Tibial nerve (tissue), 4 donors: Measurements from ENCODE around the gene PROP1. TPM values are rescaled to one million over a fixed set of nuclear protein-coding genes. Genes with fewer than 3 reads are reported as not detected.
"Not testable (repeated sequence)": the region's sequence is repeated elsewhere in the genome, so short reads cannot be mapped to it uniquely, and the experiment has no call there.

ENCODE experiments used
- DNase-seq, 2 donors: peaks; one replicate each; pipeline ENCODE4 v3.0.0-alpha.2; 2019; ENCODE audit warnings: low spot score in 2 of 2
- H3K27ac ChIP-seq, 4 donors: fragments of 200-600 bp; sonication (generic) in 3 of 4; one replicate each; pipeline ENCODE4 v1.5.1; 2017 to 2019; ENCODE audit warnings: mild to moderate bottlenecking in 1 of 4
- H3K27me3 ChIP-seq, 2 donors: fragments of 200-600 bp; sonication (generic) in 1 of 2; one replicate each; pipeline versions ENCODE4 v1.5.1 to v1.6.0; 2017 to 2019
- H3K36me3 ChIP-seq, 3 donors: fragments of 200-600 bp; sonication (generic); one replicate each; pipeline ENCODE4 v1.5.1; 2018 to 2019
- H3K4me1 ChIP-seq, 4 donors: fragments of 200-600 bp; sonication (generic) in 3 of 4; one replicate each; pipeline ENCODE4 v1.5.1; 2017 to 2019
- H3K4me3 ChIP-seq, 4 donors: fragments of 200-600 bp; sonication (generic) in 3 of 4; one replicate each; pipeline ENCODE4 v1.5.1; 2017 to 2019; ENCODE audit warnings: mild to moderate bottlenecking in 1 of 4, moderate library complexity in 1 of 4
- H3K9me3 ChIP-seq, 4 donors: fragments of 200-600 bp; sonication (generic) in 3 of 4; one replicate each; pipeline ENCODE4 v1.5.1; 2017 to 2019
- CTCF ChIP-seq, 5 experiments: fragments of 200-600 bp in 3 of 5; fragments of 450-650 bp in 2 of 5; sonication (generic) in 3 of 5; IDR thresholded peaks; one replicate each; pipeline ENCODE4 v1.5.1; 2016 to 2019; ENCODE audit warnings: antibody characterized with exemption in 5 of 5, mild to moderate bottlenecking in 3 of 5, moderate library complexity in 2 of 5
- EP300 ChIP-seq, 2 donors: sonication (generic); formaldehyde crosslinking; IDR thresholded peaks; one replicate each; pipeline ENCODE4 v1.6.1; 2017; ENCODE audit warnings: antibody characterized with exemption in 2 of 2, mild to moderate bottlenecking in 1 of 2
- POLR2A ChIP-seq, 2 donors: fragments of 450-650 bp; IDR thresholded peaks; one replicate each; pipeline ENCODE4 v1.6.1; 2017; ENCODE audit warnings: antibody characterized with exemption in 2 of 2, mild to moderate bottlenecking in 2 of 2, moderate library complexity in 2 of 2
- WGBS, 2 donors: methylation state at CpG; one replicate each; pipeline ENCODE4 v1.1.5; 2018; 5-methylcytosine and 5-hydroxymethylcytosine counted together
- total RNA-seq, 4 donors: library from RNA; depleted of rRNA; stranded (reverse); fragments of >200 nt; gene quantifications; one replicate each; pipeline ENCODE4 v1.1.0, GENCODE V29; 2016

The PROP1 gene
- total RNA-seq, 4 donors from 2014 or later = not detected

- H3K36me3 ChIP-seq = no peaks in the 10 kb centered on the region
- 35 to 47% methylated on average over 10 of the region's 10 CpGs for WGBS, 2 donors
- TF ChIP-seq EP300 (IDR thresholded peaks at IDR 0.05) = no peak
- no peak for TF ChIP-seq POLR2A (IDR thresholded peaks at IDR 0.05)
- no peak for TF ChIP-seq CTCF (IDR thresholded peaks at IDR 0.05)
- no peak for DNase-seq
- H3K4me1 ChIP-seq = no peaks in the 10 kb centered on the region
- H3K27me3 ChIP-seq = peaks cover 2 to 42% of the 10 kb centered on the region in 2 donors
- H3K4me3 ChIP-seq = no peak overlapping the region
- peaks cover 0 to under 1% (median 0%) of the 10 kb centered on the region in 4 donors for H3K9me3 ChIP-seq
- no peak overlapping the region for H3K27ac ChIP-seq
Observed at GRCh38 chr5:177980743-177981151, 15.3 kb downstream of the PROP1 start.

- 26 to 32% methylated on average over 4 to 8 of the region's 8 CpGs for WGBS, 2 donors
Observed at GRCh38 chr5:177977600-177977999, 18.4 kb downstream of the PROP1 start.

GRCh38 chr5:177973066-177973635, 22.9 kb downstream of the PROP1 start:
- H3K9me3 ChIP-seq = peaks cover 0 to 17% (median 0%) of the 10 kb centered on the region in 4 donors
- TF ChIP-seq POLR2A (IDR thresholded peaks at IDR 0.05) (no peak), CTCF (IDR thresholded peaks at IDR 0.05) (no peak), EP300 (IDR thresholded peaks at IDR 0.05) (no peak)
- no peak overlapping the region for H3K27ac ChIP-seq
- H3K36me3 ChIP-seq = no peaks in the 10 kb centered on the region
- H3K27me3 ChIP-seq = no peaks in the 10 kb centered on the region
- DNase-seq = no peak
- WGBS, 2 donors = 81 to 87% methylated on average over 5 of the region's 5 CpGs
- no peak overlapping the region for H3K4me3 ChIP-seq
- H3K4me1 ChIP-seq = no peaks in the 10 kb centered on the region

More at GRCh38 chr5:177977600-177977999, 18.4 kb downstream of the PROP1 start:
- H3K27ac ChIP-seq, DNase-seq, H3K9me3 ChIP-seq, H3K4me3 ChIP-seq, H3K36me3 ChIP-seq, H3K4me1 ChIP-seq: not testable (repeated sequence)
- H3K27me3 ChIP-seq = peaks cover 0 to 13% of the 10 kb centered on the region in 2 donors

- WGBS, 2 donors = 53 to 59% methylated on average over 4 of the region's 4 CpGs
- no peak overlapping the region for H3K4me3 ChIP-seq
- no peak for TF ChIP-seq CTCF (IDR thresholded peaks at IDR 0.05)
- no peak for TF ChIP-seq POLR2A (IDR thresholded peaks at IDR 0.05)
- TF ChIP-seq EP300 (IDR thresholded peaks at IDR 0.05) = no peak
- H3K9me3 ChIP-seq = peaks cover 0 to 17% (median 0%) of the 10 kb centered on the region in 4 donors
- H3K27me3 ChIP-seq = no peaks in the 10 kb centered on the region
- no peak overlapping the region for H3K27ac ChIP-seq
- no peak for DNase-seq
- H3K4me1 ChIP-seq = no peaks in the 10 kb centered on the region
- H3K36me3 ChIP-seq = no peaks in the 10 kb centered on the region
Observed at GRCh38 chr5:177972613-177973012, 23.4 kb downstream of the PROP1 start.

GRCh38 chr5:177972014-177972413, 24.0 kb downstream of the PROP1 start:
- peaks cover 0 to 17% (median 0%) of the 10 kb centered on the region in 4 donors for H3K9me3 ChIP-seq
- 94 to 98% methylated on average over 10 of the region's 10 CpGs for WGBS, 2 donors
- H3K27me3 ChIP-seq, H3K27ac ChIP-seq, H3K36me3 ChIP-seq, DNase-seq, H3K4me1 ChIP-seq, H3K4me3 ChIP-seq: not testable (repeated sequence)

- TF ChIP-seq CTCF (IDR thresholded peaks at IDR 0.05) (no peak), POLR2A (IDR thresholded peaks at IDR 0.05) (no peak), EP300 (IDR thresholded peaks at IDR 0.05) (no peak)
- H3K27ac ChIP-seq = no peak overlapping the region
- no peak overlapping the region for H3K4me3 ChIP-seq
- no peaks in the 10 kb centered on the region for H3K36me3 ChIP-seq
- H3K4me1 ChIP-seq = no peaks in the 10 kb centered on the region
- no peak for DNase-seq
- no peaks in the 10 kb centered on the region for H3K27me3 ChIP-seq
- H3K9me3 ChIP-seq = peaks cover 0 to 11% (median 0%) of the 10 kb centered on the region in 4 donors
- WGBS, 2 donors = 70 to 86% methylated on average over 8 of the region's 8 CpGs
Observed at GRCh38 chr5:177968661-177969211, 27.3 kb downstream of the PROP1 start.
